22Rv1 (cell line): Measurements from ENCODE around the gene GRN.

Experiments
- ZFX ChIP-seq: fragments of 450-650 bp; IDR thresholded peaks from 2 replicates; pipeline ENCODE4 v1.6.1; 2017; ENCODE audit warnings: antibody characterized with exemption, borderline replicate concordance
- TF ChIP-seq, protein P1 (sequence below): fragments of 450-650 bp; IDR thresholded peaks from 2 replicates; pipeline ENCODE4 v1.5.1; 2017; ENCODE audit warnings: mild to moderate bottlenecking

DNA sequence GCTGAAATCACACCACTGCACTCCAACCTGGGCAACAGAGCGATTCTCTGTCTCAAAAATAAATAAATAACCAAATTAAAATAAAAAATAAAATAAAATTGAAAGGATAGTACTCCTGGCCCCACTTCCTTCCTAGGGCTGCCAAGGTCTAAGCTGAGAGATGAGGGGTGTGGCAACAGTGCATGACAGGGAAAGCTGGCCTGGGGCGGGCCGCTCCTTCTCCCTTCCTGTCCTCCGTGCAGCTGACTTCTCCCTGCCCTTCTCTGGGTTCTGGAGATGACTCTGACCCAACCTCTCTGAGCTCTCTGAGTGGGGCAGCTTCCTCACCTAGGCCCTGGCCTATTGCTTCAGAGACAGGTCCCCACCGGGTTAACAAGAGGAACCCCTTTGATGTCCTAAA, 11.7 kb upstream of the GRN start:
- TF ChIP-seq, protein P1, sequence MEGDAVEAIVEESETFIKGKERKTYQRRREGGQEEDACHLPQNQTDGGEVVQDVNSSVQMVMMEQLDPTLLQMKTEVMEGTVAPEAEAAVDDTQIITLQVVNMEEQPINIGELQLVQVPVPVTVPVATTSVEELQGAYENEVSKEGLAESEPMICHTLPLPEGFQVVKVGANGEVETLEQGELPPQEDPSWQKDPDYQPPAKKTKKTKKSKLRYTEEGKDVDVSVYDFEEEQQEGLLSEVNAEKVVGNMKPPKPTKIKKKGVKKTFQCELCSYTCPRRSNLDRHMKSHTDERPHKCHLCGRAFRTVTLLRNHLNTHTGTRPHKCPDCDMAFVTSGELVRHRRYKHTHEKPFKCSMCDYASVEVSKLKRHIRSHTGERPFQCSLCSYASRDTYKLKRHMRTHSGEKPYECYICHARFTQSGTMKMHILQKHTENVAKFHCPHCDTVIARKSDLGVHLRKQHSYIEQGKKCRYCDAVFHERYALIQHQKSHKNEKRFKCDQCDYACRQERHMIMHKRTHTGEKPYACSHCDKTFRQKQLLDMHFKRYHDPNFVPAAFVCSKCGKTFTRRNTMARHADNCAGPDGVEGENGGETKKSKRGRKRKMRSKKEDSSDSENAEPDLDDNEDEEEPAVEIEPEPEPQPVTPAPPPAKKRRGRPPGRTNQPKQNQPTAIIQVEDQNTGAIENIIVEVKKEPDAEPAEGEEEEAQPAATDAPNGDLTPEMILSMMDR, result no peak
- TF ChIP-seq ZFX, result no peak
